ENCODE measurements around the gene PFKP.

PFKP gene

GRCh38 chr10:3148994-3149393 is 81.6 kb downstream of the PFKP start:
- no peaks in the 10 kb centered on the region for H3K9me2 ChIP-seq (replicated peaks; ENCODE audit: insufficient read depth, low read length)
- no peaks in the 10 kb centered on the region for H3K4me1 ChIP-seq (ENCODE audit: low read length)
- H3F3A ChIP-seq (ENCODE audit: insufficient read depth, low read length) = no peaks in the 10 kb centered on the region
- no peaks in the 10 kb centered on the region; the same call in none of the 2 replicates for H3K36me3 ChIP-seq (replicated peaks; ENCODE audit: insufficient read depth, low read length)
- DNase-seq = no peak
- no peak overlapping the region for H3K9ac ChIP-seq (ENCODE audit: low read length)
- H3K9me3 ChIP-seq (replicated peaks; ENCODE audit: insufficient read depth, low read length) = no peaks in the 10 kb centered on the region
- H3K4me3 ChIP-seq (ENCODE audit: low read length) = no peak overlapping the region
- H3K4me2 ChIP-seq (ENCODE audit: low read depth, low read length) = no peak overlapping the region
- H2AFZ ChIP-seq (ENCODE audit: low read length) = no peak overlapping the region
- no peaks in the 10 kb centered on the region for H3K79me2 ChIP-seq (ENCODE audit: low read length)
- TF ChIP-seq CTCF (IDR thresholded peaks at IDR 0.05; ENCODE audit: low read length) (no peak), EZH2 (optimal IDR thresholded peaks at IDR 0.05; ENCODE audit: low read depth, low read length) (no peak), EZH2phosphoT487 (IDR thresholded peaks at IDR 0.05; ENCODE audit: low read length) (no peak)
- H3K27ac ChIP-seq (ENCODE audit: low read length) = no peak overlapping the region
- no peaks in the 10 kb centered on the region for H3K27me3 ChIP-seq (replicated peaks; ENCODE audit: insufficient read depth, low read length)
- no peaks in the 10 kb centered on the region for H4K20me1 ChIP-seq (ENCODE audit: insufficient read depth, low read length)

DNA sequence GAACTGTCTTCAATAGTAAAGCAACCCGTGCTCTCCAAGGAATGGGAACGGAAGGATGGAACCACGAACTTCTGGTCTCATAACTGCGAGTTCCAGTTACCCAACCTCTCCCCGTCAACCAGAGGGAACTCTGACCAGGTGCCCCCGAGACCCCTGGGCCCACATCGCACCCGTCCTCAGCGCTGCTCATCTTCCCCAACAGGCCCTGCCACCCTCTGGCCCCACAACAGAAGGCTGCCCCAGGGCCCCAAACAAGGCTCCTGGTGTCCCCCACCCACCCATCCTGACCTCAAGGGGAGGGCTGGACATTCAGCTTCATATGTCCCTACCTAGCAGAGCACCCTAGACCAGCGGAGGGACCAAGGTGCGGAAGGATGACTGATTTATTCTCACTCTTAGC is 82.6 kb downstream of the PFKP start:
- TF ChIP-seq EZH2phosphoT487 (IDR thresholded peaks at IDR 0.05; ENCODE audit: low read length) (no peak), CTCF (IDR thresholded peaks at IDR 0.05; ENCODE audit: low read length) (no peak), EZH2 (optimal IDR thresholded peaks at IDR 0.05; ENCODE audit: low read depth, low read length) (no peak)
- Histone ChIP-seq H3K4me2 (ENCODE audit: low read depth, low read length) (no peak overlapping the region), H3K9ac (ENCODE audit: low read length) (no peak overlapping the region), H4K20me1 (ENCODE audit: insufficient read depth, low read length) (no peaks in the 10 kb centered on the region), H3K27me3 (replicated peaks; ENCODE audit: insufficient read depth, low read length) (no peaks in the 10 kb centered on the region), H3K4me3 (ENCODE audit: low read length) (no peak overlapping the region), H3K9me2 (replicated peaks; ENCODE audit: insufficient read depth, low read length) (no peaks in the 10 kb centered on the region), H3K9me3 (replicated peaks; ENCODE audit: insufficient read depth, low read length) (no peaks in the 10 kb centered on the region), H3F3A (ENCODE audit: insufficient read depth, low read length) (no peaks in the 10 kb centered on the region), H3K79me2 (ENCODE audit: low read length) (no peaks in the 10 kb centered on the region), H3K27ac (ENCODE audit: low read length) (no peak overlapping the region), H2AFZ (ENCODE audit: low read length) (no peak overlapping the region), H3K4me1 (ENCODE audit: low read length) (no peaks in the 10 kb centered on the region), H3K36me3 (replicated peaks; ENCODE audit: insufficient read depth, low read length) (peaks cover under 1% of the 10 kb centered on the region; the same call in 1 of the 2 replicates)
- DNase-seq = no peak

- no peaks in the 10 kb centered on the region for H3K4me1 ChIP-seq (ENCODE audit: low read length)
- no peaks in the 10 kb centered on the region for H3K9me3 ChIP-seq (replicated peaks; ENCODE audit: insufficient read depth, low read length)
- no peaks in the 10 kb centered on the region for H3K79me2 ChIP-seq (ENCODE audit: low read length)
- no peaks in the 10 kb centered on the region for H3K27me3 ChIP-seq (replicated peaks; ENCODE audit: insufficient read depth, low read length)
- DNase-seq = no peak
- no peak overlapping the region for H3K4me3 ChIP-seq (ENCODE audit: low read length)
- no peaks in the 10 kb centered on the region for H3F3A ChIP-seq (ENCODE audit: insufficient read depth, low read length)
- peaks cover 5% of the 10 kb centered on the region for H3K36me3 ChIP-seq (replicated peaks; ENCODE audit: insufficient read depth, low read length)
- no peaks in the 10 kb centered on the region for H4K20me1 ChIP-seq (ENCODE audit: insufficient read depth, low read length)
- no peak overlapping the region for H3K4me2 ChIP-seq (ENCODE audit: low read depth, low read length)
- no peaks in the 10 kb centered on the region for H3K9me2 ChIP-seq (replicated peaks; ENCODE audit: insufficient read depth, low read length)
- TF ChIP-seq CTCF (IDR thresholded peaks at IDR 0.05; ENCODE audit: low read length) = no peak
- TF ChIP-seq EZH2 (optimal IDR thresholded peaks at IDR 0.05; ENCODE audit: low read depth, low read length) = no peak
- no peak for TF ChIP-seq EZH2phosphoT487 (IDR thresholded peaks at IDR 0.05; ENCODE audit: low read length)
- no peak overlapping the region for H3K9ac ChIP-seq (ENCODE audit: low read length)
- no peak overlapping the region for H2AFZ ChIP-seq (ENCODE audit: low read length)
- H3K27ac ChIP-seq (ENCODE audit: low read length) = no peak overlapping the region
Observed at GRCh38 chr10:3150366-3150765, 83.0 kb downstream of the PFKP start.

Data from MM.1S (cell line).